HG03575 (cell line): ENCODE data around the gene NR4A1.
"Not testable (repeated sequence)": the region's sequence is repeated elsewhere in the genome, so short reads cannot be mapped to it uniquely, and the experiment has no call there.

Source experiments
- ATAC-seq: cut with Tn5 transposase; IDR thresholded peaks from one replicate; pipeline ENCODE4 v1.9.1; 2021; ENCODE audit not compliant: unreplicated experiment, insufficient number of reproducible peaks, low FRiP score; ENCODE audit errors: extremely low read depth

Gene NR4A1

GRCh38 chr12:52086366-52086765 lies 35.1 kb downstream of the NR4A1 start:
- no peak for ATAC-seq

GRCh38 chr12:52086944-52087835 lies 35.9 kb downstream of the NR4A1 start:
- ATAC-seq, result no peak

- no peak for ATAC-seq
Measured at GRCh38 chr12:52087961-52088820, 36.9 kb downstream of the NR4A1 start.

GRCh38 chr12:52089491-52089890 lies 38.2 kb downstream of the NR4A1 start:
- ATAC-seq, result no peak

- no peak for ATAC-seq
Measured at GRCh38 chr12:52090291-52090690, 39.0 kb downstream of the NR4A1 start.

- ATAC-seq, result no peak
Measured at GRCh38 chr12:52091061-52091460, 39.8 kb downstream of the NR4A1 start.

GRCh38 chr12:52091869-52092268 lies 40.6 kb downstream of the NR4A1 start:
- ATAC-seq, result no peak

- no peak for ATAC-seq
Measured at GRCh38 chr12:52093346-52093745, 42.1 kb downstream of the NR4A1 start.

- no peak for ATAC-seq
Measured at GRCh38 chr12:52096332-52097044, 45.2 kb downstream of the NR4A1 start.

GRCh38 chr12:52097045-52097666 lies 45.9 kb downstream of the NR4A1 start:
- ATAC-seq, result no peak

- not testable (repeated sequence) for ATAC-seq
Measured at GRCh38 chr12:52104431-52105089, 53.3 kb downstream of the NR4A1 start.
